ENCODE data around the gene RAB31.

- TF ChIP-seq CTCF (conservative IDR thresholded peaks at IDR 0.05 in 1 of 2, IDR thresholded peaks at IDR 0.05 in 1 of 2; ENCODE audit: extremely low read depth in 1 of 2, insufficient read depth in 1 of 2, low read depth in 1 of 2, low read length in 2 of 2) (no peak), EZH2 (IDR thresholded peaks at IDR 0.05; ENCODE audit: borderline replicate concordance, low read length) (no peak)
These were observed 13.9 kb downstream of the RAB31 start for GRCh38 chr18:9721893-9722550.
